GM10266 (cell line): ENCODE measurements around the gene ARHGEF28.

ENCODE experiments used
- DNase-seq: peaks from one replicate; pipeline ENCODE4 v3.0.0; 2012; ENCODE audit errors: extremely low spot score
- TF ChIP-seq, protein P1 (sequence below): IDR thresholded peaks from 2 replicates; pipeline ENCODE4 v1.5.1; 2012; ENCODE audit warnings: mild to moderate bottlenecking, low read depth; ENCODE audit not compliant: control insufficient read depth, insufficient read depth; ENCODE audit errors: missing control alignments

The ARHGEF28 gene

DNA sequence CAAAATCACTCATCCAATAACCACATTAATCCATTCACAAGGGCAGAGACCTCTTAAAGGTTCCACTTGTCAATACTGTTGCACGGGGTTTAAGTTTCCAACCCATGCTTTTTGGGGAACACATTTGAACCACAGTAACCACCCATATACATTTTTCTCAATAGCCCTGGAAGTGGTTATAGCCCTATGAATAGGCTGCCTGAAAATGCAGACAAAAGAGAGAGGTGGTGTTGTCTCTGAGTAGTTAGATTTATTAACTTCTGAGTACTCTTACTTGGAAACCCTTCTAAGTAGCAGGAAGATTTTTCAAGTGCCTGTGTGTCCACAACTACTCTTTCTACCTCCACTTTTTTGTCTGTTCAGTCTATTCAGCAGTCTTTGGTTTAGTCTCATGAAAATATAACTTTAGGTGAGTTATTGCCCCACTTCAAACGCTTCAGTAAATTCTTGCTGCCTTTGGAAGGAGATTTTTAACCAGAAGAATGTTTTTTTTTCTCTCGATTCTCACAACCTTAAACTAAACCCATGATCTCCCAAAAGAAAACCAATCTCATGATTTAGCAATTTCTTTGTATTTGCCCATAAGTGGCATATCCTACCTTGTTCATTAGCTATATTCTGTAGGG, 42.6 kb downstream of the ARHGEF28 start:
- TF ChIP-seq, protein P1, sequence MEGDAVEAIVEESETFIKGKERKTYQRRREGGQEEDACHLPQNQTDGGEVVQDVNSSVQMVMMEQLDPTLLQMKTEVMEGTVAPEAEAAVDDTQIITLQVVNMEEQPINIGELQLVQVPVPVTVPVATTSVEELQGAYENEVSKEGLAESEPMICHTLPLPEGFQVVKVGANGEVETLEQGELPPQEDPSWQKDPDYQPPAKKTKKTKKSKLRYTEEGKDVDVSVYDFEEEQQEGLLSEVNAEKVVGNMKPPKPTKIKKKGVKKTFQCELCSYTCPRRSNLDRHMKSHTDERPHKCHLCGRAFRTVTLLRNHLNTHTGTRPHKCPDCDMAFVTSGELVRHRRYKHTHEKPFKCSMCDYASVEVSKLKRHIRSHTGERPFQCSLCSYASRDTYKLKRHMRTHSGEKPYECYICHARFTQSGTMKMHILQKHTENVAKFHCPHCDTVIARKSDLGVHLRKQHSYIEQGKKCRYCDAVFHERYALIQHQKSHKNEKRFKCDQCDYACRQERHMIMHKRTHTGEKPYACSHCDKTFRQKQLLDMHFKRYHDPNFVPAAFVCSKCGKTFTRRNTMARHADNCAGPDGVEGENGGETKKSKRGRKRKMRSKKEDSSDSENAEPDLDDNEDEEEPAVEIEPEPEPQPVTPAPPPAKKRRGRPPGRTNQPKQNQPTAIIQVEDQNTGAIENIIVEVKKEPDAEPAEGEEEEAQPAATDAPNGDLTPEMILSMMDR, result no peak
- no peak for DNase-seq

DNA sequence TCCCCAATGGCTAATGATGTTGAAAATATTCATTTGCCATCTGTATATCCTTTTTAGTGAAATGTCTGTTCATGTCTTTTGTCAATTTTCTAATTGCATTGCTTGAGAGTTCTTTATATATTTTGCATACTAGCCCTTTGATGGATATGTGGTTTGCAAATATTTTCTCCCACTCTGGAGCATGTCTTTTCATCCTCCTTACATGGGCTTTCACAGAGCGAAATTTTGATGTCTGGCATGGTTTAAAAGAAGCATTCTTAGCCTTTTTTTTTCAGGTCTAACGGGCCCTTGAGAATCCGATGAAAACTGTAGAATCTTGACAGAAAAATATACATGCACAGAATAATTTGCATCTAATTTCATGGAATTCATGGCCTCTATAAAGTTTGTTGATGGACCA, 44.7 kb downstream of the ARHGEF28 start:
- DNase-seq, result no peak
- TF ChIP-seq, protein P1, result no peak

DNA sequence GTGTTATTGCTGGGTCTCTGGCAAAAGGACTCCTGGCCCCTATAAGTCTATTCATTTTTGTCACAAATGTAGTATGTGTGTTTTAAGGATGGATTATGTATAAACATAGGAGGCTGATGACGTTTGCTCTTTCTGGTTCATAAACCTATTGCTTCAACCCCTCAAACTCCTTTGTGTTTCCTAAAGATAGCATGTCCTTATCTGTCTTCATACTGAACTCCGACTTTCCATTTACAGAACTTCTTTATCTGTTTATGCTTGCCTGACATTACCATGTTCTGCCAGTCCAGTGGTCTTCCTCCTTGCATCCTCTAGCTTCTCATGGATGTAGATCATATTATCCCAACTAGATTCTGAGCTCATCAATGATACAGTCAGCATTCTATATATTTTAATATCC, 46.1 kb downstream of the ARHGEF28 start:
- DNase-seq, result no peak
- TF ChIP-seq, protein P1, result no peak

DNA sequence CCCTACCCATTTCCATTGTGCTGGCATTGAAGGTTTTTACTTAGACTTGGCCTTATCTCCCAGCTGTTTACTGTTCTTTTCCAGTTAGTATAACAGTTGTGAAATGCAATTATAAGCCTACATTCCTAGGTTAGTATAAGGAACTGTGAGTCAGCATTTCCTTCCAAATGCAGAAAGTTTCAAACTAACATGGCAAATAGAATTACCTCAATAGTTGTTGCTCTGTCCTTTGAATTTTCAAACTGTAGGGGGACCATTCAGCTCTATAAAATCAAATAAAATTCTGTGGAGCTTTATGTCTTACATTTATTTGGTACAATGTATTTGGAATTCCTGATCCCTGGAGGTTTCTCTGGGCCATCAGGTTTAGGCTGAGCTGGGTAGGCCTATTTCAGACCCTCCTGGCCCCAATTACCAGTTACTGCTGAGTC, 47.2 kb downstream of the ARHGEF28 start:
- TF ChIP-seq, protein P1, result no peak
- no peak for DNase-seq

DNA sequence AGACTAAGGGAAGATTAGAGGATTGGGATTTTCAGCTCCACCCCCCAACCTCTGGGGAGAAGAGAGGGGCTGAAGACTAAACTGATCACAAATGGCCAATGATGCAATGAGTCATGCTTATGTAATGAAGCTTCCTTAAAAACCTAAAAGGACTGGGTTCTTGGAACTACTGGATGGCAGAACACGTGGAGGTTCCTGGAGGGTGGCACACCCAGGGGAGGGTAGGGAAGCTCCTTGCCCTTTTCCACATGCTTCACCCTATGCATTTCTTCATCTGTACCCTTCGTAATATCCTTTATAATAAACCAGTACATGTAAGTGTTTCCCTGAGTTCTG, 48.6 kb downstream of the ARHGEF28 start:
- no peak for DNase-seq
- TF ChIP-seq, protein P1, result no peak

DNA sequence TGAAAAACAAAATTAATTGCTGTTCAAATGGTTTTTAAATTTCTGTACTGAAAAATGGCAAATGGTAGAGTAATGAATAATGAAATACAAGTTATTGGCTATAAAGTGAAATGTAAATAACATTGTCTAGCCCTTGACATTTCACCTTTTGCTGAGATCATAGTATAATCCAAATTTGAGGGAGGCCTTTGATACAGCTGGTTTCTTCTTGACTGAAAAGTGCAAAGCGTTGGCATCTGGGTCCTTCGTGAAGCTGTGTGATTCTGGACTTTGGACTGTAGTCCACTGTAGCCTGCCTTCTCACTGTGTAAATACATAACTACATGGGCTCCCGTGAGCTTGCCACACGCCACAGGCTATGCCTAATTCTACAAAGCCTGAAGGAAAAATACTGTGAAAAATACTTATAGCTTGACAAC, 52.3 kb downstream of the ARHGEF28 start:
- TF ChIP-seq, protein P1, result no peak
- no peak for DNase-seq

DNA sequence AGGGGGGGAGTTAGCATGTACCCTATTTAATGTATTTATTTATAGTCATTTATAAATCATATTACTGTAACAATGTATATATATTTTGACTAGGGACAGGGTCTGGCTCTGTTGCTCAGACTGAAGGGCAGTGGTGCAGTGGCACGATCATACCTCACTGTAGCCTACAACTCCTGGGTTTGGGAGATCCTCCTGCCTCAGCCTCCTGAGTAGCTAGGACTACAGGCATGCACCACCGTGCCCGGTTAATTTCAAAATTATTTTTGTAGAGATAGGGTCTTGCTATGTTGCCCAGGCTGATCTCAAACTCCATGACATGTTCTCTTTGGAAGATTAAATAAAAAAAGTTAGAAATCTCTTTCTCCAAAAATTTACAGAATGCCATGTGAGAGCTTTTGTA, 52.8 kb downstream of the ARHGEF28 start:
- TF ChIP-seq, protein P1, result no peak
- DNase-seq, result no peak
